GM18907 (cell line): ENCODE measurements around the gene SUMF1.
A peak's percentile ranks its signal among the peaks of the same experiment; 100 is the strongest.

ENCODE experiments used
- ATAC-seq: cut with Tn5 transposase; IDR thresholded peaks from one replicate; pipeline ENCODE4 v1.9.1; 2021; ENCODE audit warnings: mild to moderate bottlenecking, moderate library complexity; ENCODE audit not compliant: unreplicated experiment

The SUMF1 gene

GRCh38 chr3:4418156-4418555 lies 48.9 kb downstream of the SUMF1 start:
- ATAC-seq = no peak

GRCh38 chr3:4417449-4417848 lies 49.6 kb downstream of the SUMF1 start:
- ATAC-seq = no peak

GRCh38 chr3:4416961-4417360 lies 50.1 kb downstream of the SUMF1 start:
- no peak for ATAC-seq

- ATAC-seq = no peak
Measured at GRCh38 chr3:4416427-4416945, 50.6 kb downstream of the SUMF1 start.

- ATAC-seq = no peak
Measured at GRCh38 chr3:4413467-4413866, 53.6 kb downstream of the SUMF1 start.

GRCh38 chr3:4411833-4412232 lies 55.2 kb downstream of the SUMF1 start:
- no peak for ATAC-seq

- ATAC-seq = no peak
Measured at GRCh38 chr3:4411236-4411635, 55.8 kb downstream of the SUMF1 start.

- no peak for ATAC-seq
Measured at GRCh38 chr3:4410606-4411005, 56.5 kb downstream of the SUMF1 start.

GRCh38 chr3:4409971-4410573 lies 57.0 kb downstream of the SUMF1 start:
- no peak for ATAC-seq

- no peak for ATAC-seq
Measured at GRCh38 chr3:4409415-4409814, 57.7 kb downstream of the SUMF1 start.

- ATAC-seq = no peak
Measured at GRCh38 chr3:4408958-4409357, 58.1 kb downstream of the SUMF1 start.

GRCh38 chr3:4407941-4408340 lies 59.1 kb downstream of the SUMF1 start:
- ATAC-seq = no peak

- peak; percentile 89 for ATAC-seq
Measured at GRCh38 chr3:4406746-4407568, 60.1 kb downstream of the SUMF1 start.

GRCh38 chr3:4404881-4405280 lies 62.2 kb downstream of the SUMF1 start:
- ATAC-seq = no peak

- no peak for ATAC-seq
Measured at GRCh38 chr3:4401441-4401840, 65.6 kb downstream of the SUMF1 start.

- no peak for ATAC-seq
Measured at GRCh38 chr3:4399476-4399875, 67.6 kb downstream of the SUMF1 start.

- ATAC-seq = no peak
Measured at GRCh38 chr3:4398941-4399245, 68.2 kb downstream of the SUMF1 start.

GRCh38 chr3:4398120-4398940 lies 68.7 kb downstream of the SUMF1 start:
- ATAC-seq = no peak

- no peak for ATAC-seq
Measured at GRCh38 chr3:4397466-4397865, 69.6 kb downstream of the SUMF1 start.

GRCh38 chr3:4396542-4396941 lies 70.5 kb downstream of the SUMF1 start:
- no peak for ATAC-seq

GRCh38 chr3:4396006-4396405 lies 71.1 kb downstream of the SUMF1 start:
- no peak for ATAC-seq

GRCh38 chr3:4395448-4395847 lies 71.6 kb downstream of the SUMF1 start:
- ATAC-seq = no peak
